MCF 10A (cell line): ENCODE data around the gene TTC3. TPM values are rescaled to one million over a fixed set of nuclear protein-coding genes. Genes with fewer than 3 reads are reported as not detected.

ENCODE experiments used
- BruUV-seq: library from RNA; stranded (reverse); fragments of 400-500 nt; replicated peaks from 2 replicates; lab custom pipeline; 2021; lab: Mats Ljungman, UMichigan
- CTCF ChIA-PET: fragments of 300-600 bp; sonication (Branson Sonifier 250); formaldehyde crosslinking; extraction: SDS; loops from one replicate; lab custom pipeline; 2021; ENCODE audit warnings: antibody characterized with exemption, inconsistent platforms; lab: Yijun Ruan, JAX
- POLR2A ChIA-PET: fragments of 300-600, 350-650 bp; sonication (Branson Sonifier 250); formaldehyde crosslinking; extraction: SDS; loops from one replicate; lab custom pipeline; 2020; ENCODE audit warnings: antibody characterized with exemption, inconsistent platforms; lab: Yijun Ruan, JAX
- DNase-seq: peaks from one replicate; pipeline ENCODE4 v3.0.0-alpha.2; 2018; ENCODE audit not compliant: unreplicated experiment
- H3K27ac Mint-ChIP-seq: one replicate; pipeline ENCODE4 v1.8.0; 2022; ENCODE audit warnings: mild to moderate bottlenecking, low read depth, mixed read lengths; ENCODE audit not compliant: unreplicated experiment
- H3K27me3 Mint-ChIP-seq: one replicate; pipeline ENCODE4 v1.8.0; 2022; ENCODE audit warnings: mixed read lengths; ENCODE audit not compliant: insufficient read depth, unreplicated experiment
- H3K36me3 Mint-ChIP-seq: one replicate; pipeline ENCODE4 v1.8.0; 2022; ENCODE audit warnings: mild to moderate bottlenecking, moderate library complexity, mixed read lengths; ENCODE audit not compliant: insufficient read depth, unreplicated experiment
- H3K4me1 Mint-ChIP-seq: one replicate; pipeline ENCODE4 v1.8.0; 2022; ENCODE audit warnings: mixed read lengths; ENCODE audit not compliant: insufficient read depth, unreplicated experiment
- H3K4me3 Mint-ChIP-seq: one replicate; pipeline ENCODE4 v1.8.0; 2022; ENCODE audit warnings: mild to moderate bottlenecking, moderate library complexity, mixed read lengths; ENCODE audit not compliant: unreplicated experiment
- H3K9me3 Mint-ChIP-seq: one replicate; pipeline ENCODE4 v1.8.0; 2022; ENCODE audit warnings: mixed read lengths; ENCODE audit not compliant: unreplicated experiment
- CTCF ChIP-seq: fragments of 200-600 bp; IDR thresholded peaks from one replicate; pipeline ENCODE4 v1.8.0; 2022; ENCODE audit warnings: antibody characterized with exemption, mild to moderate bottlenecking; ENCODE audit not compliant: unreplicated experiment
- intact Hi-C: fragments of 100-400 bp; cut with micrococcal nuclease; formaldehyde crosslinking; loops from 2 replicates; pipeline ENCODE4 v1.14.1; 2022
- total RNA-seq: library from RNA; stranded (reverse); gene quantifications from 2 replicates; pipeline ENCODE4 v1.2.3, GENCODE V29; 2022

TTC3 gene
- total RNA-seq, 1 experiment from 2014 or later = 74.4 TPM

DNA sequence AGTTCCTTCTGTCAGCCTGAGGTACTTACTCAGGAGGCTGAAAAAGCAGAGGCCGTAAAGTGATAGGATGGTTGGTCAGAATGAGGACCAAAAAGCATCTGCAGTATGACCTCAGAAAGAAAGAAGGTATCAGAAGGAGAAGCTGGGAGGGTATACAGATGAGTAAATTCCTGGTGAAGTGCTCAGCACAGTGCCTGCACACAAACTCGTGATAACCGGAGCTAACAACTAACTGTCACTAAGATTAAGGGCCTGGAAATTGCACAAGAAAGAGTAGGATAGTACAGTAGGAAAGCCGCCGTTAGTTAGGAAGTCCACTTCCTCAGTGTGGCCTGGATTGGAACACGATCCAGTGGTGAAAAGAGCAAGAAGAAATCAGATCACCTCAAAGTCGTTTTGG lies 131.5 kb downstream of the TTC3 start:
- no TSS peak for BruUV-seq
- Mint-ChIP-seq H3K27me3 (no peaks in the 10 kb centered on the region), H3K4me3 (no peak overlapping the region), H3K27ac (no peak overlapping the region), H3K36me3 (peaks cover 32% of the 10 kb centered on the region), H3K4me1 (peaks cover 5% of the 10 kb centered on the region), H3K9me3 (no peaks in the 10 kb centered on the region)
- CTCF ChIA-PET = interaction anchor here (0.8 kb wide), 1 partner anchor 38 kb away, joined by 3 read pairs; no protein-coding TSS in a partner anchor
- DNase-seq = no peak
- intact Hi-C loops = no loop called here
- POLR2A ChIA-PET = no interaction called here
- no peak for TF ChIP-seq CTCF

DNA sequence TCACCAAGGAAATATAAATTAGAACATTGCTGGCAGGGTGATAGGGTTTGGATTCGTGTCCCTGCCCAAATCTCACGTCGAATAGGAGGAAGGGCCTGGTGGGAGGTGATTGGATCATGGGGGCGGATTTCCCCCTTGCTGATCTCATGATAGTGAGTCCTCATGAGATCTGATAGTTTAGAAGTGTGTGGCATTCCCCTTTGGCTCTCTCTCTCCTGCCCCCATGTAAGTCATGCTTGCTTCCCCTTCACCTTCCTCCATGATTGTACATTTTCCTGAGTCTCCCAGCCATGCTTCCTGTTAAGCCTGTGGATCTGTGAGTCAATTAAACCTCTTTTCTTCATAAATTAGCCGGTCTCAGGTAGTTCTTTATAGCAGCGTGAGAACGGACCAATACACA lies 133.4 kb downstream of the TTC3 start:
- BruUV-seq = no TSS peak
- TF ChIP-seq CTCF = no peak
- H3K4me3 Mint-ChIP-seq = no peak overlapping the region
- peaks cover 5% of the 10 kb centered on the region for H3K4me1 Mint-ChIP-seq
- H3K27me3 Mint-ChIP-seq = no peaks in the 10 kb centered on the region
- peaks cover 30% of the 10 kb centered on the region for H3K36me3 Mint-ChIP-seq
- no peak overlapping the region for H3K27ac Mint-ChIP-seq
- DNase-seq = no peak
- POLR2A ChIA-PET = no interaction called here
- intact Hi-C loops = no loop called here
- CTCF ChIA-PET = no interaction called here
- no peaks in the 10 kb centered on the region for H3K9me3 Mint-ChIP-seq

GRCh38 chr21:37207441-37208009 lies 134.5 kb downstream of the TTC3 start:
- peaks cover 19% of the 10 kb centered on the region for H3K36me3 Mint-ChIP-seq
- H3K9me3 Mint-ChIP-seq = no peaks in the 10 kb centered on the region
- no peak overlapping the region for H3K4me3 Mint-ChIP-seq
- intact Hi-C loops = no loop called here
- BruUV-seq = no TSS peak
- peaks cover 5% of the 10 kb centered on the region for H3K4me1 Mint-ChIP-seq
- POLR2A ChIA-PET = interaction anchor here (0.7 to 1.3 kb wide), 3 partner anchors 9 to 105 kb away, joined by 3 to 4 read pairs (median 3); no protein-coding TSS in a partner anchor
- DNase-seq = peak; percentile 35
- TF ChIP-seq CTCF = no peak
- CTCF ChIA-PET = interaction anchor here (0.6 to 0.7 kb wide), 3 partner anchors 16 to 303 kb away, joined by 3 read pairs; no protein-coding TSS in a partner anchor
- H3K27me3 Mint-ChIP-seq = no peaks in the 10 kb centered on the region
- peak overlapping the region; percentile 39 for H3K27ac Mint-ChIP-seq

GRCh38 chr21:37208056-37208721 lies 135.1 kb downstream of the TTC3 start:
- Mint-ChIP-seq H3K27ac (peak overlapping the region; percentile 39), H3K9me3 (no peaks in the 10 kb centered on the region), H3K36me3 (peaks cover 13% of the 10 kb centered on the region), H3K4me1 (peaks cover 5% of the 10 kb centered on the region), H3K27me3 (no peaks in the 10 kb centered on the region), H3K4me3 (no peak overlapping the region)
- intact Hi-C loops = no loop called here
- CTCF ChIA-PET = interaction anchor here (0.7 kb wide), 1 partner anchor 16 kb away, joined by 3 read pairs; no protein-coding TSS in a partner anchor
- POLR2A ChIA-PET = interaction anchor here (0.7 to 1.3 kb wide), 3 partner anchors 8 to 105 kb away, joined by 3 to 4 read pairs (median 3); no protein-coding TSS in a partner anchor
- no TSS peak for BruUV-seq
- no peak for DNase-seq
- no peak for TF ChIP-seq CTCF
